HCT116 (cell line): Measurements from ENCODE around the gene HSD17B12.

Experiments
- CTCF ChIP-seq, 3 experiments: fragments of 200-600 bp in 1 of 3; sonication (generic) in 1 of 3; IDR thresholded peaks in 2 of 3; conservative IDR thresholded peaks in 1 of 3; 2 replicates each; pipeline ENCODE4 v1.5.1; 2012 to 2017; ENCODE audit warnings: low read depth in 2 of 3, low read length in 2 of 3, antibody characterized with exemption in 1 of 3, borderline replicate concordance in 1 of 3, control low read depth in 1 of 3, mild to moderate bottlenecking in 1 of 3, mixed read lengths in 1 of 3, mixed run types in 1 of 3, moderate library complexity in 1 of 3; ENCODE audit not compliant: insufficient read depth in 1 of 3
- EZH2phosphoT487 ChIP-seq: fragments of 200-600 bp; IDR thresholded peaks from 2 replicates; pipeline ENCODE4 v1.6.1; 2018; ENCODE audit warnings: antibody characterized with exemption, borderline replicate concordance
- POLR2A ChIP-seq: IDR thresholded peaks from 2 replicates; pipeline ENCODE4 v1.7.0; 2011; ENCODE audit warnings: borderline replicate concordance; ENCODE audit not compliant: insufficient read depth, insufficient read length; ENCODE audit errors: extremely low read depth
- ZNF274 ChIP-seq: fragments of 200-500 bp; sonication (Bioruptor generic); IDR thresholded peaks from 2 replicates; pipeline ENCODE4 v1.6.1; 2014; ENCODE audit warnings: mild to moderate bottlenecking, low read depth, low read length, inconsistent platforms
- TF ChIP-seq, protein P1 (sequence below): IDR thresholded peaks from 2 replicates; pipeline ENCODE4 v1.6.1; 2012

DNA sequence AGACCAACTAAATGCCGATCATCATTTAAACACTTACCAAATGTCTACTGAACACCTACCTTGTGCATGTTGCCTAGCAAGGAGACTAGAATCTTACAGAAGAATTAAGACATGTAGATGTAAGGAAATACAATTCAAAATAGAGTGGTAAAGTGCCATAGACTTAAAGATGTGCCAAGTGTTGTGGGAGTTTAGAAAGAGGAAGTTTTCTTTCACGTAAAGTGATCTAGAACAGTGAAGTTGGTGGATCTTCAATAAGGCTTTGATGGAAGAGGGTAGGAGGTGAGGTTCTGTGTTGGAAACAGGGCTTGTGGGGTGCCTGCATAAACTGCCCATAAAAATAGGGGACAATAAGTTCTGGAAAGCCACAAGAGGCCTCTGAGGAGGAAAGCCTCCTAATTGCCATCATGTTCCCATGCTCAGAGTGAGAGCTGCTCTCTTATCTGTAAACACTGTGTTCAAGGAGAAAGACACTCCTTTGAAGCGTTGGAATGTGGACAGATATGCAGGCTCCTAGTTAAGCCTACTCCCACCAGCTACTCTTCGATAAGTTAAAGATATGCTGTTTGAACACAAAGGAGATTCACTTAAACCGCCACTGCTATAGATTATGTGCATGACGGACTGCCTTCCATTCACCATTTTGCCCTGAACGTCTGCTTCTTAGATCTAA lies 66.7 kb downstream of the HSD17B12 start:
- TF ChIP-seq POLR2A (no peak), CTCF (IDR thresholded peaks at IDR 0.05 in 2 of 3, conservative IDR thresholded peaks at IDR 0.05 in 1 of 3; ENCODE audit: borderline replicate concordance in 1 of 3, insufficient read depth in 1 of 3, low read depth in 2 of 3, low read length in 2 of 3) (no peak), EZH2phosphoT487 (no peak), ZNF274 (no peak)
- TF ChIP-seq, protein P1, sequence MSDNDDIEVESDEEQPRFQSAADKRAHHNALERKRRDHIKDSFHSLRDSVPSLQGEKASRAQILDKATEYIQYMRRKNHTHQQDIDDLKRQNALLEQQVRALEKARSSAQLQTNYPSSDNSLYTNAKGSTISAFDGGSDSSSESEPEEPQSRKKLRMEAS = no peak
